Right renal pelvis (tissue), 4 donors: ENCODE data around the gene PPEF2. TPM values are rescaled to one million over a fixed set of nuclear protein-coding genes. Genes with fewer than 3 reads are reported as not detected.

ENCODE experiments used
- DNase-seq, 4 donors: peaks; one replicate each; pipeline ENCODE4 v3.0.0-alpha.2; 2013; ENCODE audit warnings: low read depth in 4 of 4, low spot score in 3 of 4, missing footprints in 1 of 4
- polyA plus RNA-seq, 4 donors: library from polyadenylated mRNA; unstranded; fragments of 120-200 nt; gene quantifications; one replicate each; pipeline ENCODE4 v1.2.1, GENCODE V29; 2013; ENCODE audit not compliant: insufficient read length in 4 of 4

PPEF2 gene
- polyA plus RNA-seq, 4 donors: 0.30 TPM; not detected in 3

GRCh38 chr4:75834772-75835154, 67.5 kb downstream of the PPEF2 start:
- DNase-seq: no peak

- no peak for DNase-seq
Measured at GRCh38 chr4:75834095-75834771, 68.0 kb downstream of the PPEF2 start.

GRCh38 chr4:75831856-75832405, 70.3 kb downstream of the PPEF2 start:
- DNase-seq: no peak

- no peak for DNase-seq
Measured at GRCh38 chr4:75830906-75831305, 71.3 kb downstream of the PPEF2 start.

- DNase-seq: no peak
Measured at GRCh38 chr4:75823812-75824211, 78.4 kb downstream of the PPEF2 start.

GRCh38 chr4:75822416-75822815, 79.8 kb downstream of the PPEF2 start:
- DNase-seq: no peak

GRCh38 chr4:75821966-75822365, 80.3 kb downstream of the PPEF2 start:
- no peak for DNase-seq

GRCh38 chr4:75821216-75821615, 81.0 kb downstream of the PPEF2 start:
- no peak for DNase-seq

GRCh38 chr4:75820676-75821075, 81.6 kb downstream of the PPEF2 start:
- no peak for DNase-seq

- no peak for DNase-seq
Measured at GRCh38 chr4:75820197-75820596, 82.1 kb downstream of the PPEF2 start.

GRCh38 chr4:75819121-75819520, 83.1 kb downstream of the PPEF2 start:
- DNase-seq: no peak

GRCh38 chr4:75817901-75818300, 84.4 kb downstream of the PPEF2 start:
- DNase-seq: no peak

Other genes starting within 250 kb of the PPEF2 start
- gene G3BP2, start 229.0 kb downstream of the PPEF2 start, polyA plus RNA-seq: 100 to 1,000 TPM; 150 to 184 (median 175) TPM
- 10 to 100 TPM; 80.6 to 92.5 (median 89.9) TPM for gene USO1, start 177.9 kb downstream of the PPEF2 start, polyA plus RNA-seq
- 10 to 100 TPM; 13.3 to 16.8 (median 14.9) TPM for gene NAAA, start 38.6 kb upstream of the PPEF2 start, polyA plus RNA-seq
- 10 to 100 TPM; 45.4 to 56.7 (median 50.1) TPM for gene SDAD1, start 88.5 kb upstream of the PPEF2 start, polyA plus RNA-seq
- gene CXCL9, start 105.1 kb upstream of the PPEF2 start, polyA plus RNA-seq: under 1 TPM; 0.08 to 0.24 (median 0.16) TPM
- 1 to 10 TPM; 3.7 to 8.5 (median 5.5) TPM for gene CXCL10, start 121.0 kb upstream of the PPEF2 start, polyA plus RNA-seq
- under 1 TPM; 0.33 to 0.45 (median 0.41) TPM for gene CXCL11, start 133.6 kb upstream of the PPEF2 start, polyA plus RNA-seq
- gene ART3, start 172.3 kb upstream of the PPEF2 start, polyA plus RNA-seq: under 1 TPM; 0.32 to 0.57 (median 0.42) TPM
- 10 to 100 TPM; 64.7 to 75.4 (median 70.6) TPM for gene NUP54, start 245.9 kb upstream of the PPEF2 start, polyA plus RNA-seq